ENCODE measurements around the gene NUDT17.

Gene NUDT17

DNA sequence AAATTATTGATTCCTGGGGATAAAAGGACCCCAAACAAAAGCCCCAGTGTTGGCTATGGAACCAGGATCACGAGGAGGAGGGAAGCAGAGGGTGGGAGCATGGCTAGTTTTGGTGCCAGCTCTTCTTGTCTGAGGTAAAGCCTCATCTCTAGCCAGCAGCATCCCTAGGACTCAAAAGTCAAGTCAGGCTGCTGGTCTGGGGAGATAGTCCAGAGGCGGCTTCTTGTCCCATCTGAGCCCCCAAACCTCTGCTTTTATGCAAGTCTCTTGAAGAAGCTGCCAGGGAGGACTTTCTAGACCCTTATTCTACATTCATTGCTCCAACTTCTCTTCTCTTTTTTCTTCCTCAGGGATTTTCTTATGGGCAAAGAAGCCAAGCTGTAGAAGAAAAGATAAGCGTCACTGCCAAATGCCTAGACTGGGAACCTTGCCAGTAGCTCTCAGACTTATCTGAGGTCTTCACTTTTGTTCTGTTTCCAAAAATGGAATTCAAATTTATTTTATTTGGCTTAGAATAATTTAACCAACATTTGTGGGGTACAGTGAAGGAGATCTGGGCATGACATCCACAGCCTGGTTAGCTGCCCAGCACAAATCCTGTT, 47.2 kb downstream of the NUDT17 start:
- ATAC-seq, result no peak
- Mint-ChIP-seq H3K27me3 (no peaks in the 10 kb centered on the region), H3K27ac (no peak overlapping the region), H3K4me3 (no peak overlapping the region), H3K9me3 (no peaks in the 10 kb centered on the region), H3K4me1 (no peaks in the 10 kb centered on the region), H3K36me3 (peaks cover 8% of the 10 kb centered on the region)

DNA sequence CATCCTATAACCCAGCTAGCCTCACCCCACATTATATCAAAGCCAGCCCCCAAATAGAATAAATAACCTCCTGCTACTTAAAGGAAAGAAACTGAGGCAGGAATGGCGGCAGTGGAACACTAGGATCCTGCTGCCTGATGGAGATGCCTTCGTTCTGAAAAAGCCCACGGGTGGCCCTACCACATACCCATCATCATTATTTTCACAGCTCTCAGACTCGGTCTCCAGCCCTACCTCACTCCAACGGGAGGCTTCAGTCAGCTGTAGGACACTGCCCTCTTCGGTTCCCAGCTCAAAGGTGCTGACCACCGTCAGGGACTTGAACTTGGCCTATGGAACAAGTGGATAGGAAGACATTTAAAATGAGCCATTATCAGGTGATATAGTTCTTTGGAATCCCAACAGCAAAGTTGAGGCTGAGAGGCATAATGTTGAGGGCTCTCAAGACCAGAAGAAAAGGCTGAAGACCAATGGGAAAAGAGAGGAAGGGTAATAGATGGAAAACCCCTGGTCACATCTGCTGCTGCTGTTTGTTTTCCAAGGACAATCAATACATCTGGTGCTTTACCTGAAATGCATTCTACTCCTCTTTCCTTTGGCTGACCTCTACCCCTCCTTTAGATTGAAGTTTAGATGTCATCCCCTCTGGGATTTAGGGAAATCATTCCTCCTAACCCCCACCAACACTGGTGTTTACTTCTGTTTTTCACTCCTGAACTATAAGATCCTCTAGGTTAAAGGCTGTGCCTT, 48.1 kb downstream of the NUDT17 start:
- H3K27ac Mint-ChIP-seq, result no peak overlapping the region
- H3K9me3 Mint-ChIP-seq, result no peaks in the 10 kb centered on the region
- H3K4me3 Mint-ChIP-seq, result no peak overlapping the region
- no peak for ATAC-seq
- H3K4me1 Mint-ChIP-seq, result no peaks in the 10 kb centered on the region
- H3K36me3 Mint-ChIP-seq, result peaks cover 12% of the 10 kb centered on the region
- no peaks in the 10 kb centered on the region for H3K27me3 Mint-ChIP-seq

DNA sequence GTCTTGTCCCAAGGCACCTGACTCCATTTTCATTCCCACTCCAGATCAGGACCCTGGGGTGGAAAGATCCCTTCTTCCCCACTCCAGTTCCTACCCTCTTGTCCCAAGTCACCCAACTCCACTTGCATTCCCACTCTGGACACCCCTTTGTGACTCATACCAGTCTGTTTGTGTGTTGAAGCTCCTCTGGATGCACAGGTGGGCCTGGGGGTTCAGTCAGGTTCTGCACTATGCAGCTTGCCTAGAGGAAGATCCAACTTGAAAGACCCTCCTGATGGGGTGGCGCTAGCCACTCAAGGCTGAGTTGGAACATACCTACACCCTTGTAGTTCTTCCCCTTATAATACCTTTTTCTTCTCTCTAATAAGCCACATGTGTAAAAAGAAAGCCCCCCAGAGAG, 50.0 kb downstream of the NUDT17 start:
- H3K9me3 Mint-ChIP-seq, result no peaks in the 10 kb centered on the region
- no peaks in the 10 kb centered on the region for H3K4me1 Mint-ChIP-seq
- no peaks in the 10 kb centered on the region for H3K27me3 Mint-ChIP-seq
- H3K27ac Mint-ChIP-seq, result no peak overlapping the region
- ATAC-seq, result no peak
- H3K36me3 Mint-ChIP-seq, result peaks cover 13% of the 10 kb centered on the region
- no peak overlapping the region for H3K4me3 Mint-ChIP-seq

DNA sequence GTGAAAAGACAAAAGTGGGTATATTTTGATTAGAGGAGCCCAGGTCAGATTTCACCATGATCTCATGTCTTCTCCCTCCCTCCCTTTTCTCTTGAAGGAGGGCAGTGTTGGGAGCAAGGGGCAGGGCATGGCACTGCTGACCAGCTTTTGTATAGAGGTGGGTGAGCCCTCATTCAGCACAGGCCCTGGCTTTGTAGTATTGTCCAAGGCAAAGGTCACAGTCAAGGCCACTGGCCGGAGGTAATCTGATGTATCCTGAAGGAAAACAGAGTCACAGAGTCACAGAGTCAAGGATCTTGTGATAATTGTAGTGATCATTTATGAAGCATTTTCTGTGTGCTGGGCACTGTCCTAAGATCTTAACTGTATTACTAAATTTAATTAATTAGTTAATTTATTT, 52.5 kb downstream of the NUDT17 start:
- H3K9me3 Mint-ChIP-seq, result no peaks in the 10 kb centered on the region
- H3K27me3 Mint-ChIP-seq, result no peaks in the 10 kb centered on the region
- H3K4me3 Mint-ChIP-seq, result no peak overlapping the region
- no peak overlapping the region for H3K27ac Mint-ChIP-seq
- peaks cover 33% of the 10 kb centered on the region for H3K36me3 Mint-ChIP-seq
- ATAC-seq, result no peak
- no peaks in the 10 kb centered on the region for H3K4me1 Mint-ChIP-seq
